ENCODE results near the gene TRIP4.
"Not testable (repeated sequence)": the region's sequence is repeated elsewhere in the genome, so short reads cannot be mapped to it uniquely, and the experiment has no call there.

The TRIP4 gene

DNA sequence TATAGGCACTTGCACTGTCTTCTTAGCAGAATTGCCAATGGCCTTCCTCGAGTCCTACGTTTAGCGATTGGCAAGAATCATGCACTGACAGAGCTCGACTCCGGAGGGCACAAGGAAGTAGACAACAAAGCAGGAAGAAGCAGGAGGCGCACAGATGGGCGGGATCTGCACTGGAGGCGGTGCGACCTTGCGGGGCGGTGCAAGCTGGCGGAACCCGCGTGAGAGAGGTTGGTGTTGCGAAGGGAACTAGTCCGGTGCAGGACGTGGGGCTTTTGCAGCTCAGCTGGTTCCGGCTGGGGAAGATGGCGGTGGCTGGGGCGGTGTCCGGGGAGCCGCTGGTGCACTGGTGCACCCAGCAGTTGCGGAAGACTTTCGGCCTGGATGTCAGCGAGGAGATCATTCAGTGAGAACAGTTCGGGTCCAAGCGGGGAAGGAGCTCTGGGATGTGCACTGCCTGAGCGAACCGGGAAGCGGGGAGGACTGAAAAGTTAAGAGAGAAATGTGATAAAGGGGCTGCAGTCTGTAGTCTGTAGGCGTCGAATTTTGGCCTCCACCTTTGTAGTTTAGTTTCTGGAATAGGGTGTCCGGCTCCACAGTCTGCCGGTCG, at the start of gene TRIP4:
TSS of gene TRIP4 (plus strand) at position 275 of the 607 bp plus-strand sequence. CDS start at position 303, 28 bp downstream.
- TF ChIP-seq CTCF (IDR thresholded peaks at IDR 0.05; ENCODE audit: low read depth, low read length): no peak
- H3K4me3 ChIP-seq (ENCODE audit: low read depth, low read length): peak within 1 kb of the TSS; percentile 80

- TF ChIP-seq CTCF (IDR thresholded peaks at IDR 0.05; ENCODE audit: low read depth, low read length): no peak
- no peak overlapping the region for H3K4me3 ChIP-seq (ENCODE audit: low read depth, low read length)
These were observed 47.3 kb upstream of the TRIP4 start for GRCh38 chr15:64340355-64340754.

DNA sequence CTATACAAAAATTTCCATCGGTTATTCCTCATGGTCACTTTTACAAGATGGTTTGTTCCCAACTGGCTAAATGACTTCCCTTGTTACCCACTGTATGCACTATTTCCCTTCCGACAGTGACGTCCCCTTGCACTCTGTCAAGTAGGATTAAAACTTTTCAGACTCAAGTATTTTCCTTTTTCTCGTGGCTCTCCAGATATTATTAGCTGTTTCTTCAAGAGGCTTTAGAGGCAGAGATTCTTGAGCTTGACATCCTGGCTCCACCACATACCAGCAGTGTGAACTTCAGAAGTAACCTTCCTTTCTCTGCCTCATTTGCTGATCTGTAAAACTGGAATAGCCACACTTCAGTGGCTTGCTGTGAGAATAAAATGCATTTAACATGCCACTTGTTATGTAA, 45.7 kb upstream of the TRIP4 start:
- TF ChIP-seq CTCF (IDR thresholded peaks at IDR 0.05; ENCODE audit: low read depth, low read length): no peak
- no peak overlapping the region for H3K4me3 ChIP-seq (ENCODE audit: low read depth, low read length)

DNA sequence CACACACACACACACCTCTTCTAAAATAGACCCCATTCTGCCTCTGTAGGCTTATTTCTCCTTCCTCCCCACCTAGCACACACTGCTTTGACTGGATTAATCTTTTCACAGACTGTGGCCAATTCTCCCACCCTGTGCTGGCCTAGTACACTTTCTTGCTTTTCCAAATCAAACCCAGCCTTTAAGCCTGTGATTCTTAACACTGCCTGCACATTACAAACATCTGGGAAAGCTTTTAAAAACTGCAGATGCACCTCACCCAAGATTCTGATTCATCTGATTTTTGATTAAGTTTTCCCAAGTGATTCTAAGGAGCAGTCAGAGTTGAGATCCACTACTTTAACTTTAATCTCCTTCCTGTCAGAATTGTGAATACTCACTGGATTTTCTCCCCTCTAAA, 44.4 kb upstream of the TRIP4 start:
- no peak for TF ChIP-seq CTCF (IDR thresholded peaks at IDR 0.05; ENCODE audit: low read depth, low read length)
- H3K4me3 ChIP-seq (ENCODE audit: low read depth, low read length): no peak overlapping the region

DNA sequence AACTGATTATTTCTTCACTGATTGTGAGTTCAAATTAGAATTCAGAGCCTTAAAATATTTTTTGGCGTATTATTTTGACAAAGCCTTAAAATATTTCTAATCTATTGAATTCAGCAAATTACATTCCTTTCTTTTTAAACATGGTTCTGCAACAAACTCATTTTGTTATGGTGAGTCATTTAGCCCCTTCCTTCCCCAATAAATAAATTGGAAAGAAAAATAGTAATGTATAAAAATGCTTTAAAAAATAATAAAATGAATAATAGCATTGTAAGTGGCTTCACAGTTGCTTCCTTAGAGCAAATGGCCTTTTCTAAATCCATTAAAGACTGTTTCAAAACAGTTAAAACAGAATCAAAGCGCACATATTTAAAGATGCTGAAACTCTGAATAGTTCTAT, 43.8 kb upstream of the TRIP4 start:
- H3K4me3 ChIP-seq (ENCODE audit: low read depth, low read length): no peak overlapping the region
- TF ChIP-seq CTCF (IDR thresholded peaks at IDR 0.05; ENCODE audit: low read depth, low read length): no peak

- no peak for TF ChIP-seq CTCF (IDR thresholded peaks at IDR 0.05; ENCODE audit: low read depth, low read length)
- no peak overlapping the region for H3K4me3 ChIP-seq (ENCODE audit: low read depth, low read length)
These were observed 42.9 kb upstream of the TRIP4 start for GRCh38 chr15:64344651-64345294.

DNA sequence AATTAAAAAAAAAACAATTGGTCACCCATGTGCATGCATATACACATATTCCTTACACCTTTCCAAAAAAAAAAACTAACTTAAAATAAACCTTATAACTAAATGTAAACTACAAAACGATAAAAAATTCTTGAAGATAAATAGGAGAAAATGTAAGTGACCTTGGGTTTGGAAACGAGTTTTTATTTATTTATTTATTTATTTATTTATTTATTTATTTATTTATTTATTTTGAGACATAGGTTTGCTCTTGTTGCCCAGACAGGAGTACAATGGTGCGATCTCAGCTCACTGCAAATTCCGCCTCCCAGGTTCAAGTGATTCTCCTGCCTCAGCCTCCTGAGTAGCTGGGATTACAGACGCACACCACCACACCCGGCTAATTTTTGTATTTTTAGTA, 41.4 kb upstream of the TRIP4 start:
- H3K4me3 ChIP-seq (ENCODE audit: low read depth, low read length): not testable (repeated sequence)

- TF ChIP-seq CTCF (IDR thresholded peaks at IDR 0.05; ENCODE audit: low read depth, low read length): no peak
- no peak overlapping the region for H3K4me3 ChIP-seq (ENCODE audit: low read depth, low read length)
These were observed 39.2 kb upstream of the TRIP4 start for GRCh38 chr15:64348455-64348854.
